Keratinocyte (primary cell): ENCODE measurements around the gene GPC4. TPM values are rescaled to one million over a fixed set of nuclear protein-coding genes. Genes with fewer than 3 reads are reported as not detected.

Experiments used
- DNase-seq: peaks from one replicate; pipeline ENCODE4 v3.0.0-alpha.2; 2011; ENCODE audit warnings: low read depth, missing footprints, low spot score
- FAIRE-seq: peaks from 2 replicates; lab custom pipeline; 2011; peaks lifted over from hg19 to GRCh38; lab: Jason Lieb, UNC
- H2AFZ ChIP-seq: 2 replicates; pipeline ENCODE4 v1.6.0; 2012; ENCODE audit warnings: low read length, control low read depth, inconsistent platforms; ENCODE audit not compliant: control insufficient read depth
- H3K27ac ChIP-seq: 2 replicates; pipeline ENCODE4 v1.5.1; 2011; ENCODE audit warnings: low read length; ENCODE audit not compliant: control insufficient read depth, insufficient read depth
- H3K27me3 ChIP-seq: 3 replicates; pipeline ENCODE4 v1.6.0; 2011; ENCODE audit warnings: low read length; ENCODE audit not compliant: control insufficient read depth, insufficient read depth; ENCODE audit errors: extremely low read depth
- H3K36me3 ChIP-seq, 2 experiments: 2 replicates in 1 of 2; 3 replicates in 1 of 2; pipeline ENCODE4 v1.5.1; 2011; ENCODE audit warnings: low read length in 2 of 2, mild to moderate bottlenecking in 1 of 2; ENCODE audit not compliant: control insufficient read depth in 2 of 2, insufficient read depth in 2 of 2; ENCODE audit errors: extremely low read depth in 1 of 2
- H3K4me1 ChIP-seq: 3 replicates; pipeline ENCODE4 v1.5.1; 2011; ENCODE audit warnings: low read length; ENCODE audit not compliant: control insufficient read depth, insufficient read depth; ENCODE audit errors: extremely low read depth
- H3K4me2 ChIP-seq: 3 replicates; pipeline ENCODE4 v1.6.0; 2011; ENCODE audit warnings: low read depth, low read length; ENCODE audit not compliant: control insufficient read depth, insufficient read depth; ENCODE audit errors: extremely low read depth
- H3K4me3 ChIP-seq, 3 experiments: fragments of 200-600 bp in 1 of 3; sonication (generic) in 1 of 3; 2 replicates in 2 of 3; 3 replicates in 1 of 3; pipeline ENCODE4 v1.5.1; 2011 to 2016; ENCODE audit warnings: low read length in 3 of 3, mild to moderate bottlenecking in 3 of 3, control low read depth in 2 of 3, inconsistent platforms in 1 of 3, low read depth in 1 of 3, mixed read lengths in 1 of 3, mixed run types in 1 of 3, moderate library complexity in 1 of 3; ENCODE audit not compliant: control insufficient read depth in 2 of 3, insufficient read depth in 2 of 3; ENCODE audit errors: extremely low read depth in 1 of 3
- H3K79me2 ChIP-seq: 2 replicates; pipeline ENCODE4 v1.6.0; 2012; ENCODE audit warnings: low read length; ENCODE audit not compliant: control insufficient read depth, insufficient read depth
- H3K9ac ChIP-seq: 3 replicates; pipeline ENCODE4 v1.6.0; 2011; ENCODE audit warnings: low read length; ENCODE audit not compliant: control insufficient read depth, insufficient read depth; ENCODE audit errors: extremely low read depth
- H3K9me1 ChIP-seq: 3 replicates; pipeline ENCODE4 v1.6.0; 2011; ENCODE audit warnings: low read length; ENCODE audit not compliant: control insufficient read depth, insufficient read depth; ENCODE audit errors: extremely low read depth
- H3K9me3 ChIP-seq: 2 replicates; pipeline ENCODE4 v1.5.1; 2012; ENCODE audit warnings: low read depth, low read length; ENCODE audit not compliant: control insufficient read depth
- H4K20me1 ChIP-seq: 3 replicates; pipeline ENCODE4 v1.6.0; 2011; ENCODE audit warnings: low read length; ENCODE audit not compliant: control insufficient read depth, insufficient read depth; ENCODE audit errors: extremely low read depth
- CTCF ChIP-seq, 3 experiments: IDR thresholded peaks in 1 of 3; conservative IDR thresholded peaks in 1 of 3; optimal IDR thresholded peaks in 1 of 3; 2 replicates in 2 of 3; 3 replicates in 1 of 3; pipeline versions ENCODE3 to v1.5.1; 2011; ENCODE audit warnings: low read length in 3 of 3, mild to moderate bottlenecking in 3 of 3, moderate library complexity in 2 of 3, control low read depth in 1 of 3, inconsistent platforms in 1 of 3; ENCODE audit not compliant: insufficient read depth in 2 of 3; ENCODE audit errors: extremely low read depth in 1 of 3
- EZH2 ChIP-seq: IDR thresholded peaks from one replicate; pipeline ENCODE4 v1.6.1; 2012; ENCODE audit warnings: inconsistent platforms, mild to moderate bottlenecking, low read length, moderate library complexity
- dilution Hi-C: fragments of 300-500 bp; cut with MboI; formaldehyde crosslinking; loops from one replicate; pipeline ENCODE4 v1.7.0; 2020; ENCODE audit warnings: low sequenced_read_pairs; ENCODE audit not compliant: extremely low pct_ligation_motif_present
- polyA plus RNA-seq, 5 experiments: library from polyadenylated mRNA; depleted of rRNA in 3 of 5; stranded (reverse) in 3 of 5; stranded (forward) in 1 of 5; unstranded in 1 of 5; fragments of >200 nt; gene quantifications; 1 replicate in 1 of 5; 2 replicates in 3 of 5; 3 replicates in 1 of 5; pipeline versions ENCODE4 v1.2.1 to v1.2.3, GENCODE V29; 2011 to 2012; ENCODE audit warnings: missing spikeins in 2 of 5, low read depth in 1 of 5, low replicate concordance in 1 of 5

GPC4 gene
- polyA plus RNA-seq, 1 donor (not counting 4 experiments of a cell fraction or from before 2014, with no cell fraction given): 0.76 TPM

GRCh38 chrX:133290076-133290475 is 125.2 kb downstream of the GPC4 start:
- Histone ChIP-seq H3K9me1 (no peaks in the 10 kb centered on the region), H4K20me1 (no peaks in the 10 kb centered on the region), H3K9me3 (no peaks in the 10 kb centered on the region), H3K4me3 (no peak overlapping the region), H3K4me2 (no peak overlapping the region), H3K27ac (no peak overlapping the region), H3K36me3 (no peaks in the 10 kb centered on the region), H3K4me1 (no peaks in the 10 kb centered on the region), H3K9ac (no peak overlapping the region), H2AFZ (no peak overlapping the region), H3K27me3 (no peaks in the 10 kb centered on the region), H3K79me2 (no peaks in the 10 kb centered on the region)
- no peak for DNase-seq
- TF ChIP-seq EZH2 (no peak), CTCF (optimal IDR thresholded peaks at IDR 0.05 in 1 of 3, IDR thresholded peaks at IDR 0.05 in 1 of 3, conservative IDR thresholded peaks at IDR 0.05 in 1 of 3; ENCODE audit: extremely low read depth in 1 of 3, insufficient read depth in 2 of 3, low read length in 3 of 3) (no peak)
- dilution Hi-C loops: no loop called here
- FAIRE-seq: no peak

GRCh38 chrX:133287860-133288259 is 127.4 kb downstream of the GPC4 start:
- Histone ChIP-seq H3K79me2 (no peaks in the 10 kb centered on the region), H3K9ac (no peak overlapping the region), H3K9me3 (no peaks in the 10 kb centered on the region), H3K36me3 (no peaks in the 10 kb centered on the region), H3K4me2 (no peak overlapping the region), H3K27ac (no peak overlapping the region), H3K9me1 (no peaks in the 10 kb centered on the region), H4K20me1 (no peaks in the 10 kb centered on the region), H3K27me3 (no peaks in the 10 kb centered on the region), H3K4me3 (no peak overlapping the region), H2AFZ (no peak overlapping the region), H3K4me1 (no peaks in the 10 kb centered on the region)
- FAIRE-seq (no peak), DNase-seq (no peak)
- TF ChIP-seq EZH2: no peak
- TF ChIP-seq CTCF (optimal IDR thresholded peaks at IDR 0.05 in 1 of 3, IDR thresholded peaks at IDR 0.05 in 1 of 3, conservative IDR thresholded peaks at IDR 0.05 in 1 of 3; ENCODE audit: extremely low read depth in 1 of 3, insufficient read depth in 2 of 3, low read length in 3 of 3): no peak
- dilution Hi-C loops: no loop called here
